GM23338 (cell line): ENCODE data around the gene COX10.

Experiments used
- CREB1 ChIP-seq: fragments of 250-450 bp; sonication (Bioruptor Pico); IDR thresholded peaks from 2 replicates; pipeline ENCODE4 v1.5.0; 2020; ENCODE audit warnings: low read depth, mild to moderate bottlenecking, moderate library complexity
- CTCF ChIP-seq, 2 experiments: fragments of 200-600 bp in 1 of 2; sonication (generic) in 1 of 2; conservative IDR thresholded peaks; 2 replicates each; pipeline versions ENCODE4 v1.5.1 to v1.6.1; 2016 to 2017; ENCODE audit warnings: antibody characterized with exemption in 2 of 2, low read depth in 2 of 2, mild to moderate bottlenecking in 2 of 2, moderate library complexity in 1 of 2
- ETS1 ChIP-seq: IDR thresholded peaks from 2 replicates; pipeline ENCODE4 v1.6.1; 2016; ENCODE audit warnings: antibody characterized with exemption
- EZH2 ChIP-seq: fragments of 200-600 bp; sonication (generic); IDR thresholded peaks from one replicate; pipeline ENCODE4 v1.8.0; 2017; ENCODE audit warnings: antibody characterized with exemption, mild to moderate bottlenecking, low read depth; ENCODE audit not compliant: unreplicated experiment
- EZH2phosphoT487 ChIP-seq: fragments of 200-600 bp; sonication (generic); IDR thresholded peaks from one replicate; pipeline ENCODE4 v1.8.1; 2018; ENCODE audit warnings: antibody characterized with exemption; ENCODE audit not compliant: unreplicated experiment
- JUNB ChIP-seq: IDR thresholded peaks from one replicate; pipeline ENCODE4 v1.6.1; 2016; ENCODE audit warnings: antibody characterized with exemption; ENCODE audit not compliant: unreplicated experiment
- NANOG ChIP-seq: IDR thresholded peaks from 2 replicates; pipeline ENCODE4 v1.6.1; 2016; ENCODE audit warnings: antibody characterized with exemption, borderline replicate concordance
- POLR2AphosphoS5 ChIP-seq: IDR thresholded peaks from 2 replicates; pipeline ENCODE4 v1.6.1; 2016; ENCODE audit warnings: antibody characterized with exemption, low read depth
- REST ChIP-seq: IDR thresholded peaks from one replicate; pipeline ENCODE4 v1.6.1; 2018; ENCODE audit warnings: antibody characterized with exemption; ENCODE audit not compliant: unreplicated experiment
- STAT1 ChIP-seq: IDR thresholded peaks from one replicate; pipeline ENCODE4 v1.6.1; 2016; ENCODE audit warnings: antibody characterized with exemption; ENCODE audit not compliant: unreplicated experiment
- ZNF114 ChIP-seq: fragments of 250-450 bp; sonication (Bioruptor Pico); IDR thresholded peaks from 2 replicates; pipeline ENCODE4 v1.5.0; 2020; ENCODE audit warnings: mild to moderate bottlenecking, moderate library complexity
- ZNF331 ChIP-seq: fragments of 250-450 bp; sonication (Bioruptor Pico); IDR thresholded peaks from 2 replicates; pipeline ENCODE4 v1.5.0; 2020; ENCODE audit warnings: low read depth, mild to moderate bottlenecking, moderate library complexity
- ZNF462 ChIP-seq: fragments of 250-450 bp; sonication (Bioruptor Pico); IDR thresholded peaks from 2 replicates; pipeline ENCODE4 v1.5.0; 2020; ENCODE audit warnings: mild to moderate bottlenecking, moderate library complexity

- TF ChIP-seq CTCF (conservative IDR thresholded peaks at IDR 0.05; ENCODE audit: low read depth in 2 of 2) (no peak), EZH2 (no peak), CREB1 (CRISPR knock-in tag) (no peak), JUNB (no peak), POLR2AphosphoS5 (no peak), REST (no peak), NANOG (no peak), EZH2phosphoT487 (no peak), ETS1 (no peak), ZNF114 (CRISPR knock-in tag) (no peak), ZNF331 (CRISPR knock-in tag) (no peak), STAT1 (no peak), ZNF462 (CRISPR knock-in tag) (no peak)
Observed at GRCh38 chr17:14204084-14204483, 134.8 kb downstream of the COX10 start.
